HG03378 (cell line): ENCODE results near the gene GPS2.
A peak's percentile ranks its signal among the peaks of the same experiment; 100 is the strongest.

ENCODE experiments used
- ATAC-seq: cut with Tn5 transposase; IDR thresholded peaks from one replicate; pipeline ENCODE4 v1.9.1; 2021; ENCODE audit warnings: mild to moderate bottlenecking, moderate library complexity; ENCODE audit not compliant: unreplicated experiment

GPS2 gene

DNA sequence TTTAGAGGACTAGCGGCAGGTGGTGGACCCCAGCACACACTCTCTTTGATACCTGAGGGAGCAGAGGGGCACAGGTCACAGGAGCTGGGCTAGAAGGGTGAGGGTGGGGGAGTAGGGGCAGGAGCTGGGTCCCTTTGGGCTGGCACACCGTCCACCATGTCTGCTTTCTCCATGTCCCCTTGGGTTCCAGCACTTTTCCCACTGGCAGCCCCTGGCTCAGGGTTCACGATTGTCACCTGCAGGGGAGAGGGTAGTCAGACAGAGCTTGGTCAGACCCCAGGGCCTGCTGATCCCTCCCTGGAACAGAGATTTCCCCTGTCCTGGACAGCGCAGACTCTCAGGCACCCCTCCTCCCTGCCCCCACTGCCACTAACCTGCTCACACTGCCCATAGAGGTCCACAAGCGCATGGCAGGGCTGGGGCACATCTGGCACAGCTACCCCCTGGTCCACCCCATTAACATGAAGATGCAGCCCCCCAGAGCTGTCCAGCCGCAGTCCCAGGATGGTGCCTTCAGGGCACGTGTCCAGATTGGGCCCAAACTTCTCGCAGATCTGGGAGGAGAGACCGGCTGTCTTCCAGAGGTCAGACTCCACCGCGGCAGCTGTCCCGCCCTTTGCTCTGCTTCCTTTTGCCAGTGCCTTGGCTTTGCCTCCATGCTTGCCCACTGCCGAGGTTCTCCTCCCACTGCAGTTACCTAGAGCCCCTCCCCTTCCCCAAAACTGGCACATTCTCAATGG, 3.1 kb upstream of the GPS2 start:
- no peak for ATAC-seq

DNA sequence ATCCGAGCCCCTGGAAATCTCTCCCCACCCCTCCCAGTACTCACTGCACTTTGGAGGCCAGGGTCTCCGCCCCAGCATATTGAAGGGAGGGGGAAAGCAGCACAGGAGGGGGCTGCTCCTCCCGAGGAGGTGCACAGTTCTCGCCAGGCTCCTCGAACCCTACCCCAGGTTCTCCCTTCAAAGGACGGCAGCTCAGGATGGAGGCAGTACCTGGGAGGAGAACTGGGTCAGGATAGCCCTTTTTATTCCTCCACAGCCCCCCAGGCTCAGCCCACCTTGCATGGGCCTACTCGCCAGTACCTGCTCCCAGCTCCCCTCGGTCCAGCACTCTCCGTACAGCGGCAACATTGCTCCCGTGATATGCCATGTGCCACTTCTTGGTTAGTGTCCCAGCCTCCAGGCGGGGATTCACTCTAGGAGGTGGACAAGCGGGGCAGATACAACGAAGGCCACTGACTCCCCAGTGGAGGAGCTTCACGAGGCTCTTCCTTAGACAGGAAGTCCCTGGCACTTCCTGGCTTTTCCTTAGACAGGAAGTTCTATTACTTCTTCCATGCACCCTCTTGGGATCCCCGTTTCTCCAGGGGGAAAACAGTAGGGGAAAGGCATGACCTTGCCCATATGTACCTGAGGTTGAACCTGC, 2.1 kb upstream of the GPS2 start:
- no peak for ATAC-seq

DNA sequence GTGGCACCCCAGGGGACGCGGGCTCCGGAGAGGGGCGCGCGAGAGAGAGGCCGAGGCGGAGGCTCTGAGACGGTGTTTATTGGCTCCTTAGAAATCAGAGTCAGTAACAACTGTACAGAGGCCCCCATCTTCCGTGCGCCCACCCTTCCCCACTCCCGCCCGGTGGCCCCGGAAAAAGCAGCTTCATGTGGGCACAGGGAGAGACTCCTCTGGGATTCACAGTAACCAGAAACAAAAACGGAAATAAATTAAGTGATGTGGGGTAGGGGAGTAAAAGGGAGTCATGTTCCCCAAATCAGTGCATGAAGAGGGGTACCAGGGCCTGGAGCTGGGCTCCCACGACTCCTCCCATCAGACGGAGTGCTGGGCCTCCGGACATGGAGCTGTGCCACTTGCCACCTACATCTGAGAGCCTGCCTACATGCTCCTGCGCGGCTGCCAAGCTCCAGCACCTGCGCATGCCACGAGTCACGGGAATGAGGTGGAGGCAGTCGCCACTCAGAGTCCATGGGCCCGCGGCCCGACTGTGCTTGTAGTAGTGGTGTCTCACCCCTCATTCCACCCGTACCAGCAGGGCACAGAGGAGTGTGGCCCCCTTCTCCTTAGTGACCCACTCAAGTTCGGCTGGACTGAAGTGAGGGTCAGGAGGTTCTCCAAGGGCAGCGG, 543 bp upstream of the GPS2 start:
- ATAC-seq, result no peak

DNA sequence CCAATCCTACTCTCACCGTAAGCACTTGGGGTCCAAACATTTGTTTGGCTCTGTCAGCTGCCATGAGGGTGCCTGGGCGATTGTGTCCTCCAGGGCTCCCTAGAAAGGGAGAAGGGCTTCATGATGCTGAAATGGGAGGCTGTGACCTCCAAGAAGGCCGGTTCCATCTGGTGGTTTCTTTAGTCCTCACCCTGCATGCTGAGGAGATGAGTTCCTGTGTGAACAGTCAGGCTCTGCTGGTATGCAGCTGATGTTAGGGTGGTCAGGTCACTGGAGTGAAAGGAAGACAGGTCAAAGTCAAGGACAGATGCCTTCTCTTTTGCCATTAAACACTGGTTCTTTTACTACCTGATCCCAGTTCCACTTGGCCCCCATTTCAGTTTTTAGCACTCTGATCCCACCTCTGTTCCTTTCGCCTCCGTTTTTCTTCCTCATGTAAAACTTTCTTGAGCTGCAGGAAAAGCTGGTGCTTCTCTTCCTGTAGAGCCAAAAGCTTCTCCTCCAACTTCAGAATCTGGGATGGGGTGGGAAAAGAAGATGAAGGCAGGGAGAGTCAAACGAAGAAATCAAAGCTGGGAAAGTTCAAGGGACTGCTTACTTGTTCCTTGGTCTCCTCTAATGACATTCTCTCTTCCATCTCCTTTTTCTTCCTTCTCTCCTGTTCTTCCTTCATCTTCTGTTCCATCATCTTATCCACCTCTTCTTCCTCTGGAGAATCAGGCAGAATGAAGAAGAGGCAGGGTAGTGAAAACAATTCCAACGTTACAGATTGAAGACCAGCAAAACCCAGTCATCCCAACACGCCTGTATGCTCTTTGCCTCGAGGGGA, 1.1 kb downstream of the GPS2 start:
- ATAC-seq, result no peak

DNA sequence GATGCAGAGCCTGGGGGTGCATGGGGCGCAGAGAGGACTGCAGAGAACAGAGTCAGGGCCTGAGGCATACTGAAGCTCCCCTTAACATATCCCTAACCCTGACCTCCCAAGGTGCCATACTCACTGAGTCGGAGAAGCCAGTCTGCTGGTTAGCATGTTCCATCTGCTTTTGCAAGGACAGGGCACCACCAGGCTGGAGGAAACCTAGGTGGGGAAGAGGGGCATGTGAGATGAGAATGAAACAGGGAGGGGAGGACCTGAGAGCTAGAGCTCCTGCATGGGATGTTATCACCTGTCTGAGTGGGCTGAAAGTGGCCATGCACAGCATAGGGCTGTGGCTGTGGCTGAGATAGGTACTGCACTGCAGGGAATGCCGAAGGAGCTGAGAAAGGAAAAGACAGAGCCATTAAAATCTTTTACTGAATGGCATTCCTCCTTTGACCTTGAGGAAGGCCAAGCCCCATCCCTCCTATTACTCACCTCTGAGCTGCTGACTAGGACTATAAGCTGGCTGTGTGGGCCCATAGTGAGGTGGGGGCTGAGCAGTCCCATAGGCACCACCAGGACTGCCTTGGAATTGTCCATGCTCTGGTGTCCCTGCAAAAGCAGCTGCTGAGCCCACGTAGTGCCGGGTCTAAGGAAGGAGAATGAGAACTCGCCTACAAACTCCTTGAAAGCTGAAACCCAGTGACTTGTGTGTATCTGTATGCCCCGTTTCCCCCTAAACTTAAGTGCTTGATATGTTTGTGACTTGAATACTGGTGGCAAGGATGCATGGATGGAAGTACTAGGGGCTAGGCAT, 1.9 kb downstream of the GPS2 start:
- ATAC-seq, result no peak

DNA sequence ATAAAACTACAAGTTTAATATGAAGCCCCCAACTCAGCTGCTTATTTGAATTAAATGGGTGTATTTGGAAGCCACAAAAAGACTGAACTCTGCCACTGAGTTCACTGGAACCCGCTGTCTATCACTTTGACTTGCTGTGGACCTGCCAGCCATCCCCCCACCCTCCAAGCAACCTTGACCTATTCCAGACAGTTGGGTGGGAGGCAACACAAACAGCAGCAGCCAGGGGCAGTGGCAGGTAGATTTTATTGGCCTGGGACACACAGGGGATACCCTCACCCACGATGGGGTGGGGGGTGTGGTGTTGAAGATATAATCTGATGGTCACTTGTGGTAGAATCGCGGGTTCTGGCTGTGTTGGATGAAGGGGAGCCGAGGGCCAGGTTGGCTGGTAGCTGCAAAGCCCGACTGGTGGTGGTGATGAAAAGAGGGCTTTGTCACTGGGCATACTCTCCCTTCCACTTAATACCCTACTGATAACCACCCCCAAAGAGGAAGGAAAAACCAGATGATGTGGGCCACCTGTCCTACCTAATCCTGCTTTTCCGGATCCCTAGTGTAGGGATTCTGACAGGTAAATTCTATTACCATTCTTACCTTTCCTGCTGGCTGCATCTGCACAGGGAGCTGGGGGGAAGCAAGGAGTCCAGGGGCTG, 2.6 kb downstream of the GPS2 start:
- no peak for ATAC-seq

DNA sequence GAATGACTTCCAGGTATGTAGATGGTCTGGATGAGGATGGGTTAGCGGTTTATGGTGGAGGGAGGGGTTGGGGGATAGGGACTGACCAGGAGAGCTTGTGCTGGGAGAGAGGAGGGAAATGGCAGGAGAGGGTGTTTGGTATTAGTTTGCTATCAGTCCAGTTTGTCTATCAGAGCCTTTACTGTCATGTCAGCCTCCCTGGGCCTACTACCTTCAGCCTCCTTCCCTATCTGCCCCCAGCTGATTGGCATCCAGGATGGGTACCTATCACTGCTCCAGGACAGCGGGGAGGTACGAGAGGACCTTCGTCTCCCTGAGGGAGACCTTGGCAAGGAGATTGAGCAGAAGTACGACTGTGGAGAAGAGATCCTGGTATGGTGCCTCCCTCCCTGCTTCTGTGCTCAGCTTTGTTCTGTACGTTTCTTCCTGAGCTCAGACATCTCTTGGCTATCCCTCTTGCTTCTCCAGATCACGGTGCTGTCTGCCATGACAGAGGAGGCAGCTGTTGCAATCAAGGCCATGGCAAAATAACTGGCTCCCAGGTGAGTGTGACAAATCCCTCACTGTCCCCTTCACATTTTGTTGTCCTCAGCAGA, 4.0 kb downstream of the GPS2 start:
- no peak for ATAC-seq

DNA sequence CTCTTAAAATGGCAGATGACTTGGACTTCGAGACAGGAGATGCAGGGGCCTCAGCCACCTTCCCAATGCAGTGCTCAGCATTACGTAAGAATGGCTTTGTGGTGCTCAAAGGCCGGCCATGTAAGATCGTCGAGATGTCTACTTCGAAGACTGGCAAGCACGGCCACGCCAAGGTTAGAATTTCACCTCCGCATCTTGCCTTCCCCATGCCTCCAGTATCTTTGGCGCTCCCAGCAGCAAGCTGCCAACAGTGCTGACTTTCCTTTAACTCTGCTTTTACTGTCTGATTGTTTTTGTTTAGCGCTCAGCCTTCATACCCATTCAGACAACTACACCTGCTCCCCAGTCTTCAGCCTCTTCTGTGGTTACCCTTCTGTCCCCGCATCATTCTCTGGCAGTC, 5.5 kb downstream of the GPS2 start:
- no peak for ATAC-seq

DNA sequence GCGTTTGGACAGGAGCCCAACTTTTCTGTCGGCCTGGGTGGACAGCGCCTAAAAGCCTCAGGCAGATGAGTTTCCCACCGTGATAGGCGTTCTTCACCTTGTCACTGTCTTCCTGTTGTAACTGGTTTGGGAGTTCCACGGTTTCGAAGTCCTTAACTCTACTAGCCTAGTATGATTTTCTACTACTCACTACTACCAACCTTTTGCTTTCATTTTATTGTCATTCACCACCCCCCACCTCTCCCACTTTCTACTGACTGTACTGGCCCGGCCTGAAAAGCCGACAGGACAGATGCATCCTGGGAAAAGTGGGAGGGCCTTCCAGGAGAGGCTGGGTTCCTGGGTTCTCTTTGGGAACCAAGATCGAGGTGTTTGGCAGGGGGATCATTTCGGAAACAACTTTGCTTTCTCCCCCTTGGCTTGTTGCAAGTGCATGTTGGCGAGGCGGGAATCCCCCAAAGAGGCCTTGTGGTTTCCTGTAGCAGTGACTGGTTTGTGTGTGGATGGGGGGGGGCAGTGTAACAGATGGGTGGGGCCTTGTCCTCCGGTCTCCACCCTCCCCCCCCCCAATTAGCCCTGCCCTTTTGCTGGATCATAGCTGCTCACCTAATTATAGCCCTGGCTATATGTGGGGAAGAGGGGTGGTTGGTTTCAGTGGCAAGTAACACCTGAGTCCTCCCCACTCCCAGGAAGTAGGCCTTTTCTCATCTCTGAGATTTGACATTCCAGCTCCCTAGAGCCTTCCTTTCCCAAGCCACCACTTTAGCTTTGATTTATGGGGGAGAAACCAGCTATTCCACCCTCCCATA, 6.3 kb downstream of the GPS2 start:
- no peak for ATAC-seq

DNA sequence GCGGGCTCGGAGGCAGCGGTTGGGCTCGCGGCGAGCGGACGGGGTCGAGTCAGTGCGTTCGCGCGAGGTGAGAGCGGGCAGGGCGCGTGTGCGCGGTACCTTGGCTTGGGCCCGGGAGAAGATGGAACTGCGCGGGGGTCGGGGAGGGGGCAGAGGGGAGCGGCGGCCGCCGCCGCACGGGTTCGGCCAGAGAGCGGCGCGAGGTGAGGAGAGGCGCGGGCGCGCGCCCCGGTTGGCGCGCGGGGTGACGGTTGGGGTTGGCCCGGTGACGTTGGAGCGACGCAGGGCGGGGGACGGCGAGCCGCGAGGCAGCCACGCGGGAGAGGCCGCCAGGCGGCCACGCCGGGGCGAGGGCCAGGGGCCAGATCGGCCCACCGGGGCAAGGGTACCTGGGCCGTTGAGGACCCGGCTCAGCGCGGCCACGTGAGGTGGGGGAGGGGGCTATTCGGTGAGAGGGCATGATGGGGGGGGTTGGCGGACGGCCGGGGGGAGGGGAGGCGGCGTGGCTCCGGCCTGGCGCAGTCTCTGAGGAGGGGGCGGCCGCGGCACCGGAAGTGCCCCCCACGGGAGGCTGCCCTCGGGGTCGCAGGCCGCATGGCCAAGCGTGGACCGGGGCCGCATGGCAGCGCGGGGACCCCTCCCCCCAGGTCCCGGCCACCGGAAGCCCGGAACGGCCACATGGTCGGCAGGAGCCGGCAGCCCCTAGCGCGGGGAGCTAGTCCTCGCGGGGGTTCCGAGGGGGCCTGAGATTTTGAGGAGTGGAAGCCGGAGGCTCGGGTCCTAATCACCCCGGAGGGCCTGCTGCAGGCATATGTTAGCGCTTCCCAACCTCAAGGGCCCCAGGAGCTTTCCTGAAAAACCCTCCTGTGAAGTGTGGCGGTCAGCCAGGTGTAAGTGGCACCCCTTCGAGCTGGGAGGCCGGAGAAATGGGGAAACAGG, 7.2 kb downstream of the GPS2 start:
- no peak for ATAC-seq

DNA sequence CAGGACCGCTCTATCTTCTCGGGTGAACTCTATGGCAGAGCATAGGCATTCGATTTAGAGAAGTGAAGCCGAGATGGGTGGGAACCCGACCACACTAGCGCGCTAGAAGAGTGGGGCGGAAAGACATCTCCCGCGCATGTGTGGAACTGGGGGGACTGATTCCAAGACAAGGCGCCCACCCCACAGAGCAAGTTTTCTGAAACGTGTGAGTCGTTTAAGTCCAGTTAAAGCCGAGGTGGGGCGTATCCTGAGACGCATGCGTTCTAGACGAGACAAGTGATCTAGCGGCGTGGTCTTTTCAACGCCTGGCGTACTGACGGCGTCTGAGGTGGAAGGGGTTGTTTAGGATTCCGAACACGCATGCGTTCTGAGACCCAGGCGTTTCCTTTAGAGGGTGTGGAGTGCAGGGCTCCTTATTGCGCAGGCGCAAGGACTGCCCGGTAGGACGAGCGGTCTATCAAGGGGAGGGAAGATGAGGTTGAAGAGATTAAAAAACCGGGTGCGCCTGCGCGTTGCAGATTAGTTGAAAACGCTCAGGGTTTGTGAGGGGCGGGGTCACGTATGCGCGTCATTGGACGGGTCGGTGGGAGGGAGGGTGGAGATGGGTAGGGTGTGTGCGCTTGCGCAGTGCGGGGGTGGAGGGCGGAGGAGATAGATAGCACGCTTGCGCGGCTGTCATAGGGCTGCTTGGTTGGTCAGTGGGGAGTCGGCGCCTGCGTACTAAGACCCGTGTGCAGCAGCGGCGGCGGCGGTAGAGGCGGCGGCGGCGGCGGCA, 8.1 kb downstream of the GPS2 start, which contains the start of gene EIF5A:
TSS of gene EIF5A (plus strand) at position 718 of the 775 bp plus-strand sequence. CDS start 2,008 bp downstream, outside the sequence.
- peak; percentile 67 for ATAC-seq

DNA sequence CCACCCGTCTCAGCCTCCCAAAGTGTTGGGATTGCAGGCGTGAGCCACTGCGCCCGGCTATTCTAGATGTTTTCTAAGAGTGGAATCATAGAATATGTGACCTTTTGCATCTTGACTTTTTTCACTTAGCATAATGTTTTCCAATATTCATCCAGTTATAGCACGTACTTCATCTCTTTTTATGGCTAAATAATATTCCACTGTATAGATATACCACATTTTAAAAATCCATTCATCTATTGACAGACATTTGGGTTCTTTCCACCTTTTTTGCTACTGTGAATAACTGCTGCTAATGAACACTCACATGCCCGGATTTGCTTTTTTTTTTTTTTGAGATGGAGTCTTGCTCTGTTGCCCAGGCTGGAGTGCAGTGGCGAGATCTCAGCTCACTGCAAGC, 11.0 kb downstream of the GPS2 start:
- ATAC-seq, result no peak

DNA sequence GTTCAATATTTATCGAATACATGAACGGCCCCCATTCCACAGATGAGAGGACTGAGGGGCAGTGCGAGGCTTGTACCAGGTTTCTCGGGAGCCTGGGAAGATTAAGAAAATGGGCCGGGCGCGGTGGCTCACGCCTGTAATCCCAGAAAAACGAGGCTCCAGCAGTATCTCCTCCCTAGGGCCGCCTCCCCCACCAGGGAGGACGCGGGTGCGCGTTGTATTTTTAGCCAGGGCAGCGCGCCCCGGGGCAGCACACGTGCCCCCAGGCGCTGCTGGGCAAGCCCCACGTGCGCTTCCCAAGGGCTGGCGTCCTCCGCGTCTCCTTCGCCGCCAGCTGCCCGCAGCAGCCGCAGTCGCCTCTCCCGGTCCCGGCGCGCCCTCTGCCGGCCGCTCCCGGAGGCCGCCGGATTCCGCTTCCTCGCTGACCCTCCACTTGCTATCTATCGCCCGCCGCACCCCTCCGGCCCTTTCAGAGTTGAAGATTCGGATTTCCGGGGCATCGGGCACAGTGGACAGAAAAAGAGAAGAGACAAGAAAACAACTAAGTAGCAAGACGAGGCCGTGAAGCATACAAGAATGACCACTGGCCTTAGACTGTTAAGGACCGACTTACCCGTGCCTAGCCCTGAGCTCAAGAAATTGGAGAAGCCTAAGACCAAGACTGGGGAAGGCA, 18.8 kb downstream of the GPS2 start:
- no peak for ATAC-seq

DNA sequence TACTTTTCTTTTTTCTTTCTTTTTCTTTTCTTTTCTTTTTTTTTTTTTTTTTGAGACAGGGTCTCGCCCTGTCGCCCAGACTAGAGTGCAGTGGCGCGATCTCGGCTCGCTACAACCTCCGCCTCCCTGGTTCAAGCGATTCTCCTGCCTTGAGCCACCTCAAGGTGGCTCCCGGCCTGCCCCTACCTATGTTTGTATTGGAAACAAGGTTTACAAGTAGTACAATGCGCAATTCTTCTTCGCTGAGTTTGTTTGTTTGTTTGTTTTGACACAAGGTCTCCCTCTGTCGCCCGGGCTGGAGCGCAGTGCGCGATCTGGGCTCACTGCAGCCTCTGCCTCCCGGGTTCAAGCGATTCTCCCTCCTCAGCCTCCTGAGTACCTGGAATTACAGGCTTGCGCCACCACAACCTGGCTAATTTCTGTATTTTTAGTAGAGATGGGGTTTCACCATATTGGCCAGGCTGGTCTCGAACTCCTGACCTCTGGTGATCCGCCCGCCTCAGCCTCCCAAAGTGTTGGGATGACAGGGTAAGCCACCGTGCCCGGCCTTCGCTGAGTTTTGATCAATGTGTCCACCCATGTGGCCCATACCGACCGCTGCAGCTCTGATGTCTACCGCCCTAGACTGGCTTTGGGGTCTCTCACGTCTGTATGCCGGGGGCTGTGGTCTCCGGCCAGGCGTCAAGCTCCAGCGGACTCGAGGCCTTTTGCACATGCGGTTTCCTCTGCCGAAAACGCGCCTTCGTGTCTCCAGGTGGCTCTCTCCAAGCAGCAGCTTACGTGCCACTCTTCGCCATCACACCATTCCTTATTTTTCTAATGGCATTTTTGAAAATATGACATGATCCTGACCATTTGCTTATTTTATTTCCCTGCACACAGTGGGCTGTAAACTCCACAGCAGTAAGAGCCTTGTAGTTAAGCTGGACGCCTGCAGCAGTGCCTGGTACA, 19.7 kb downstream of the GPS2 start:
- ATAC-seq, result no peak

DNA sequence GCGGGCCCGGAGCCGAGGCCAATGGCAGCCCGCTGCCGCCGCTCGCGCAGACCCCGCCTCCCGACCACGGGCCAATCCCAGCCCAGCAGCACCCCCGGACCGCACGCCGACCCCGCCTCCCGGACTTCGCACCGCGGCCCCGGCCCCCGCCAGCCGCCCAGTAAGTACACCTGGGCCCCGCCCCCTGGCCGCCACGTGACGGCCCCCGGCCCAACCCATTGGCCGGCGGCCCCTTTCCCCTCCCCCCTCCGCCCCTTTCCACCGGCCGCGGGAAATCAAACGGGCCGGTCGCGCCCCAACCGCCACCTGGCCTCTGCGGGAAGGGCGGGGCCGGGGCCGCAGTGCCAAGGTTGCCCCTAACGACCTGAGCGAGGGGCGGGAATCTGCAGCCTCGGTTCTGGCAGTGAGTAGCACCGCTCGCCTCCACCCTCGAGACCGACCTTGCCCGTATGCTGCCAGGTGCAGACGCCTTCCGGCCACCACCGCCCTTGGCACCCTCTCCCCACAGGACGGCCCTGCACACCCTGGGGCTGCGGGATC, 20.5 kb downstream of the GPS2 start, which contains the start of gene YBX2:
TSS of gene YBX2 (minus strand) at position 26 of the 540 bp plus-strand sequence. CDS start 139 bp downstream, outside the sequence.
- no peak for ATAC-seq
